G401.6 (cell line): ENCODE data around the gene WIF1.

ENCODE experiments used
- FAIRE-seq: peaks from 2 replicates; lab custom pipeline; 2012; peaks lifted over from hg19 to GRCh38; lab: Jason Lieb, UNC

The WIF1 gene

DNA sequence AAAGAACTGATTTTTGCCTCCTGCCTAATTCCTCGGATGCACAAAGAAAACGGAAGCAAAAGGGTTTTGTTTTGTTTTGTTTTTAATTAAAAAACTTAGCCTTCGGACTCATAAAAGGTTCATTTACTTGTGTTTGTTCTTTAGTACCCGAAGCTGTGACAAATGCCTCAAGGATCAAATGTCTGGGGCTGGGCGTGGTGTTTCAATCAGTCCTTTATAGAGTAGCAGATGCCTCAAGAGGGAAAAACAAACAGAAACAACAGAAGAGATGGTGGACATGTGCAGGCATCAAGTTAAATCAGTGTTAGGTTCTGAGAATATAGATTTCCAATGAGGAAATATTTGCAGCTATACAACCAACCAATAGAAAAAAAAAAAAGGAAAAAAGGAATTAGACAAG lies 1.6 kb upstream of the WIF1 start:
- FAIRE-seq, result no peak

DNA sequence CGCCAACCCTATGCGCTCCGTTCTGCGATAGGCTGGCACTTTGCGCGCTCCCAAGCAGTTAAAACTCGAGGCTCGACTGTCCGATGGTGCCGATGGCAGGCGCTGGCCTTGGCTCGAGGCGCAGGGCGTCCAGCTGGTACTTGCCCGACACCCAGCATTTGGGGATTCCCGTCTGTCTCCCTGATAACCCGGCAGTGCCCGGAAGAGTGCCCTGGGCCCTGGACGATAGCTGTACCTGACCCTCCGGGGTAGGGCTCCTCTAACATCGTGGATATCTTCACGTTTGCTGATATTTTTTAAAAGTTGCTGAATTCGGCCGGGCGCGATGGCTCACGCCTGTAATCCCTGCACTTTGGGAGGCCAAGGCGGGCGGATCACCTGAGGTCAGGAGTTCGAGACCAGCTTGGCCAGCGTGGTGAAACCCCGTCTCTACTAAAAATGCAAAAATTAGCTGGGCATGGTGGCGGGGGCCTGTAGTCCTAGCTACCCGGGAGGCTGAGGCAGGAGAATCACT lies 908 bp upstream of the WIF1 start:
- FAIRE-seq, result no peak

DNA sequence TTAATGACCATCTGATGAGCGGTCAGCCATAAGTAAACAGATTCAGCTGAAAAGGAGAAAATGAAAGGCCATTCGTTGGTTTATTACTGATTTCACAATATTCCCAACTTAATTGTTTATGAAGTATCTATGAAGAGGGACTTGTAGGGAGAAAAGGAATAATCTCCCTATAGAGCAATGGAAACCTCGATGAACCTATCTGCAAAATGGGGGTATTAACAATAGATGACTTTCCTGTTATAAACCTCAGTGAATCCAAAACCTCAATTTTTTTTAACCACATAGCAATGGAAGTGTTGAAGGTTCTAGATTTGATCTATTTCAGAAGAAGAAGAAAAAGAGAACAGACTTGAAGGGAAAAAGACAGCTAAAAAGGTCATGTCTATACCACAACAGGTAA lies 2.0 kb downstream of the WIF1 start:
- no peak for FAIRE-seq

DNA sequence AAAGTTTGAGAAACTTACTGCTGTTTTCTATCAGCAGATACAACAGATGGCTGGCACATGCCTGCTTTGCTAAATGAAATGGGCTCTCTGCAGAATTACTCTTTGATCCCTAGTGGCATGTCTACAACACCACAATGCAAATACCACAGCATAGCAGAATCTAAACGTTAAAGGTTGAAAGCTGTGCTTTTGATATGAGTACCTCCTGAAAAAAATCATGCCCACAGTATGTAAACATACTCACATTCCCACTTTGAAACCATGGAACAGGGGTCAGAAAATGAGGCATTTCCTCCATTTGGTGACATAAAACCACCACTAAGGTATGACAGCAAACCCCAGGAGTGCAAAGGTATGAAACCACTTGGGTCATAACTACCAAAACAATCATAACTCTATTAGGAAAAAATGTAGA lies 7.5 kb downstream of the WIF1 start:
- no peak for FAIRE-seq

DNA sequence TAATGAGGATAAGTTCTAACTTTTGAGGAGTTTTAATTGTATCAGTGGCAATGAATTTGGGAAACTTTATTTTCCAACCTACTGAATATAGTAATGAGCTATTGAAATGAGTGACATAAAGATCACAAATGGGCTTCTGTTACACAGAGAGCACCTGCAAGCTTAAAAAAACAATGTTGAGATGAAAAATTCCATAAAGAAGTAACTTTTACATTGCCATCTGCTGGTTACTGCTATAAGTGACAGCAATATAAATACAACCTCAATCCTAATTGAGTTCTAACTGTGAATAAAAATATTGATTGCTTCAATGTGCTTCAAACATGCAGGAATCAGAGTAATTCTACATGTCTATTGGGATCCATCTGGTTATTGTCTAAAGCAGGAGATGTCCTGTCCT lies 14.2 kb downstream of the WIF1 start:
- peak; percentile 61 for FAIRE-seq

DNA sequence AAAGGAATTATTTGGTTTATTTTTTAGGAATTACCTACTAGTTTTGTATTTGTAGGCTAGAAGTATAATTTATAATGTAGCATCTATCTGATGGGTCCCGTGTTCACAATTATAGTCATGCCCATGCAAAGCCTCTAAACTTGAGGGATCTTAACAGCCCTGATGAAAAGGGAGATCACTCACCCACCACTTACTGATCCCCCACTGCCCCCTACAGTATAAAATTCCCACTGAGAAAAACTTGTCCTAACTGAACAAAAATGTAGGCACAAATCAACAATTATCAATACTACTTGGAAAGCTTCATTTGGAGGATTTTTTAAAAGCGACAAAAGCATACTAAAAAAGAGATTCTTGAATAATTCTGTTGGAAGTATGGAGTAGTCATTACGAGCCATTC lies 21.0 kb downstream of the WIF1 start:
- peak; percentile 15 for FAIRE-seq

DNA sequence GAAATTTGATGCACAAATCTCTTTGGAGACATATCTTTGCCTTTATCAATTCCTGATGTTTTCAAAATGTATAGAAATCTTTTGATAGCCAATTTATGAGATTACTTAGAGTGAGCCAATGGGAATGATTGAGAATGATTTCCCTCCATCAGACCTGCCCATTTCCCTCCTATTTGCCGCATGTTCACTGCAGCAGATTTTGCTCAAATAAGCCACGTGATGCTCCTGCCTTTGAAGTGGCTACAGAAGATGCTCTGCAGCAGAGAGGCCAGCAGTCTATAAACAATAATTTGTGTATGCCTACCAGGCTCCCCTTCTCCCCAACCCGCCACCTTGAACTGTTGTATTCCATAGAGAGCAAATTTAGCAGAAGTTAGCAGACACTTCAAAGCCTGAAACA lies 21.9 kb downstream of the WIF1 start:
- no peak for FAIRE-seq

DNA sequence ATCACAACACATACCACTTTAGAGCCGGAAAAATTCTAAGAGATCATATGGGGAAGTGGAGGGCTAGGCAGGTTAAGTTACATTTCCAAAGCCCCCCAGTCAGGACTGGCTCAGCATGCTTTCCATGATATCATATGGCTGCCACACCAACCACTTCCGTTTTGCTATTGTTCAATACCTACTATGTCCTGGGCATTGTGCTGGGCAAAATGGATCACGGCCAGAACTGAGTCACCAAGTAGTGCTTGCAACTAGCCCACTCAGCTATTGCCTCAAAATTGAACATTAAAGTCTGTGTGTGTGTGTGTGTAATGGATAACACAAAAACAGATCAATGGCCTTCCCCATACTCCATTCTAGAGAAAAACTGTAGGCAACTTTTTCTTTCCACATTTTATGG lies 22.7 kb downstream of the WIF1 start:
- no peak for FAIRE-seq

DNA sequence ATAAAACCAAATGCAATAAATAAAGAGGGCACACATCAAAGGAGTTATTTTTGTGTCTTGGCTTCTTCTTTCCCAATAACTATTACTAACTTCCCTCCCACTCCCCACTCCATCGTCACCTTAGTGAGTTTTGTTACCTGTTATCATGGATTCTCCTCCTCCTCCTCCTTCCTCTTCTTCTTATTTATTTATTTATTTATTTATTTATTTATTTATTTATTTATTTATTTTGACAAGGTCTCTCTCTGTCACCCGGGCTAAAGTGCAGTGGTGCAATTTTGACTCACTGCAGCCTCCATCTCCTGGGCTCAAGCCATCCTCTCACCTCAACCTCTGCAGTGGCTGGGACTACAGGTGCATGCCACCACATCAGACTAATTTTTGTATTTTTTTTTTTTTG lies 26.4 kb downstream of the WIF1 start:
- FAIRE-seq, result no peak

DNA sequence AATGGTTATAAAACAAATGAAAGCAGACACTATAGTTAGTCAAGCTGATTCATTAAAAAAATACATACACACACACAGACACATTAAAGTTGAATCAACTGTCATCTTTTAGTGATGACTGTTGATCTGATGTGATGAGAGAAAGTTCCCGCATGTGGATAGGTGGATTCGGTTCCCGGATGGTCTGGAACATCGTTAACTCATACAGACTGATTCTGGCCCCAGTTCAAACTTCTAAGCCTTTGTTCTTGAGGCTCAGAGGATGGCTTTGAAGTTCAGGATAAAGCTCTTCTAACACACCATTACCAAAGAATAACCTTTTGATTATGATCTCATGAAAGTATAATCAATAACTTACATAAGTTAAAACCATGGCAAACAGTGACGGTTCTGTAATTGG lies 27.5 kb downstream of the WIF1 start:
- no peak for FAIRE-seq

DNA sequence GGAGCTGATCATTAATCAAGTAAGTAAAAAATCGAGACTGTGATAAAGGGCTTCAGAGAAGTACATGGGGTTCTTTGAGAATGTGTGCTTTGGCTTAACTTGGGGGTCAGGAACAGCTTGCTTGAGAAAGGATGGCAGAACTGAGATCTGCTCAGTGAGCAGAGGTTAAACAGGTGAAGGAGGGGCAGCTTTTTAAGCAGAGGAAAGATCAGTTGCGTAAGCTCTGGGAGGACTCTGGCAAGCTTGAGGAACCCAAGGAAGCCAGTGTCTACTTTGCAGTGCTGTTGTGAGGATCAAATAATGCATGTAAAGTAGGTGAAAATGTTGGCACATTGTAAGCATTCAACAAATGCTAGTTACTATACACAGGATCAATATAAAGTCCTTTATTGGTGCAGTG lies 30.6 kb downstream of the WIF1 start:
- FAIRE-seq, result no peak

DNA sequence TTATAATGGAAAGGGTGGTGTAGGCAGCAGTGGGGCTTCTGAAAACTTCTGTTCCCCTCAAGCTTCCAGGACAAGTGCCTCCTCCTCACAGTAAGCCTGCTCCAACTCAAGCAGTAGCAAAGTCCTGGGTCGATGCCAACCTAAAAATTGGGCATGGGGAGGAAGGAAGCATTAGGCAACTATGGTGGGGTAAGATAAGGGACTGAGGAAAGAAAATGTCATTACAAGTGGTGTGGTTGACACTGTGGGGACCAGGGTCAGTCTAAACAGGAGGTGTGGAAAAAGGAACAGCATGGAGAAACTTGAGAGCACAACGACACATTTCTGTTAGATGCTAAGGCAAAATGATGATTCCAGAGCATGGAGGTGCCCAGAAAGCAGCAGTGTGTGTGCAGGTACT lies 34.9 kb downstream of the WIF1 start:
- FAIRE-seq, result no peak

DNA sequence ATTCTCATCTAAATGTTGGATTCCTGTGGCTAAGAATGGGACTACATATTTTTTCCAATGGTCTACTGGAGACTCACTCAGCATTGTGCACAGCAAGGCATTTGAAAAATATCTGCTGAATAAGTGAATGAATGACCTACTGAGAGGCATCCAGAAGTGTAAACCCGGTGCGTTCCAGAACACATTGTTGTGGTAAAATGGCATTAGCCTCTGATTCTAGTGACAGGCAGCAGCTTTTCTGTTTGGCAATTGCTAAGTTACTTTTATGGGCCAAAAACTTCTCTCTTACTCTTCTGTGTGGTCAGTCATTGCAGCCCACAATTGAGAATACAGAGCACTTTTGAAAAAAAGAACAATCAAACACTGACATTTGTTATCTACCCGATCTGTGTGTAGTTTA lies 36.5 kb downstream of the WIF1 start:
- FAIRE-seq, result no peak

DNA sequence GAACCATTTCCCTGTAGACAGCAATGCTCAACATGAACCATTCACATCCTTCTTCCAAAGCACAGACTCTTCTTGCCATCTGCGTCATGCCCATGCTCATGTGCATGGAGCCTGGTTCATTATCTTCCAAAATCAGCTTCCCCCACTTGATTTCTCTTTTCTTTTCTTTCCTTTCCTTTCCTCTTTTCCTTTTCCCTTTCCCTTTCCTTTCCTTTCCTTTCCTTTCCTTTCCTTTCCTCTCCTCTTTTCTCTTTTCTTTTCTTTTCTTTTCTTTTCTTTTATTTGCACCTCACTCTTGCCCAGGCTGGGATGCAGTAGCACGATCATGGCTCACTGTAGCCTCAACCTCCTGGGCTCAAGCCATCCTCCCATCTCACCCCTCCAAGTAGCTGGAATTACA lies 37.5 kb downstream of the WIF1 start:
- FAIRE-seq, result no peak

DNA sequence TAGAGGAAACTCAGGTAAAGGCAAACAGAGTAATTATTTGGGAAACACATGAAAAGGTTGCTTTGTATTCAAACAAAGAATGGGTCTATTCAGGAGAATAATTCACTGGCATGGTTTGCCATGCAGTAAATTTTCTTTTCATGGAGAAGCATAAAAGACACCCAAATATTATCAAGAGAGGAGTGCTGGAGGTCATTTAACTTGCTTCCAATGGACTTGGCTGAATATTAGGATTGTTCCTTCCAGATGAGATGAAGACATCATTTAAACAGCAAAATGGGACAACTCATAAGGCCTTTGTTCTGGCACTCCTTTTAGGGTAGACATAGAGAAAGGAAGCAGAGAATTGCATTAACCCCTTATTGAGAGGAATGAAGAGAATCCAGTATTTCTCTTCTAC lies 38.7 kb downstream of the WIF1 start:
- FAIRE-seq, result no peak

DNA sequence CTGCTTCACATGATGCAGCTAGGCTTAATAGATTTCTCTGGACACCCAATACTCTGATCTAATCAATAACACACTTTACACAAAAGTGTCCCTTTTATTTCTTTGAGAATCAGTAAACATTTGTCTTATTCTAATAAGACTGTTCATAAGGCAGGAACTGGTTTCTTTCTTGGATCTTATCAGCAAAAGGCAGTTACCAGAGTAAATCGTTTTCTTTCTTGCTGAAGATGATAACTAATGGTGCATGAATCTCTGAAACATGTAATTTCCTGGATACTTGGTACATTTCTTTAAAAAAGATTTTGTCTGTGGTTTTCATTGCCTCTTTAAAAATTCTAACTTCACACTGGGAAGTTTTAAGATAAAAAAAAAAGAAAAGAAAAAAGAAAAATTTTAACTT lies 39.6 kb downstream of the WIF1 start:
- FAIRE-seq, result peak; percentile 50

DNA sequence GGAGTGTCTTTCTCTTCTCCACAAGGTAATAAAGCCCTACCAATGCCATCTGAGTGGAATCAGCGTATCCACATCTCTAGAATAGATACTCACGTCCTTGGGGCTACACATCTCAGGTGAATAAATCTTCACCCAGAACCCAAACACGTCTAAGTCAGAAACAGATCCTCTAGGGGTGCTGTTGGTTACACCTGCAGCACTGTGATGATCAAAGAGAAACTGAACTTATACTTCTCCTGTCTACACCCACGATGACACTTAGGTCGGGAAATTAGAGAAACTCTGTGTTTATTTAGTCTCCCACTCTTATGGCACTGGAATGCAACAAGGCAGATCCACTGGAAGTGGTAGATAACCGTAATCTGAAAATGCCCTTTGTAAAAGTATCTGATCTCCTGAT lies 46.2 kb downstream of the WIF1 start:
- no peak for FAIRE-seq

DNA sequence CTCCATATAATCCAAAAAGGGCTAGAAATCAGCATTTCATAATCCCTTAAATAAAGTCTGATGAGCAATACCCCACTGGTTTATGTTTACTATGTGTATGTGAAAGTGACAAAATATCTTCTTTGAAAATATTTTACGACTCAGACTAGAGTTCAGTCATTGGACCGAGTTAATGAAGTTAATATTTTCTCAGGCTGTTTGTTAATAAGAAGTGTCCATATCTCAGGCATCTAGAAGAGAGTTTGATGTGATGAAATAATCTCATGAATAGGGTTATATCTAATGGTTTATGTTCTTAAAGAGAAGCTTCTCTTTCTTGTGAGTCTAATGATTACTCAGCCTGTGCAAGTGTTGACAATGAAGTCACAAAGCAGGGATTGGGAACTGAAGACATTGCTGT lies 51.8 kb downstream of the WIF1 start:
- FAIRE-seq, result no peak

DNA sequence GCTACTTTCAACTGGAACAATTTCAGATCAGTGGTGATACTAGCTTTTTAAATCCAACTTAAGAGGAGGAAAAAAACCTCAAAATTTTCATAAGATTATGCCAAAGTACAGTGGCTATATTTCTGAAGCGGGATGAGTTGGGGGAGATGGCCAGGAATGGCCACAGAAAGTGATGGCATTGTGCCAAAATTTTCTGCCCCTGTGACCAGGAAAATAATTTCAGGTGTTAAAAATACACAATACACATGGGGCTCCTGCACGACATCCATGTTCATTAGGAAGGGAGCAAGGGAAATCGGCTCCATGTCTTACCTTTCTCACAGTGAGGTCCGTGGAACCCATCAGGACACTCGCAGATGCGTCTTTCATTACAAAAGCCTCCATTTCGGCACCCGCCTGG lies 53.7 kb downstream of the WIF1 start:
- FAIRE-seq, result no peak

DNA sequence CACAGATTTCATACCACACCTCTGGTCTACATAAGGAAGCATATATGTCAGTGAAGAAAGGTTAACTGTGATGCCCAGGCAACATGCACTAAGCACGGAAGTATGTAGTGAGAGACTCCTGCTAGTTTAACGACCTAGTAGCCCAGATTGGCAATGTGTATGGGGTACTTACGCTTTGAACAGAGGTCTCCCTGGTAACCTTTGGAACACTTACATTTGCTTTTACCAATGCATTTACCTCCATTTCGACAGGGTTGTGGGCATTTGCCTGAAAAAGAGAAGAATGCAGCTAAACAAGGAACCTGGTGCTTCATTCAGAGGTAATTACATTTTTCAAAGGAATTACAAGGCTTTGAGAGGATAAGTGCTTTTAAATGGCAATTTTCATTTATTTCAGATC lies 65.2 kb downstream of the WIF1 start:
- FAIRE-seq, result no peak

DNA sequence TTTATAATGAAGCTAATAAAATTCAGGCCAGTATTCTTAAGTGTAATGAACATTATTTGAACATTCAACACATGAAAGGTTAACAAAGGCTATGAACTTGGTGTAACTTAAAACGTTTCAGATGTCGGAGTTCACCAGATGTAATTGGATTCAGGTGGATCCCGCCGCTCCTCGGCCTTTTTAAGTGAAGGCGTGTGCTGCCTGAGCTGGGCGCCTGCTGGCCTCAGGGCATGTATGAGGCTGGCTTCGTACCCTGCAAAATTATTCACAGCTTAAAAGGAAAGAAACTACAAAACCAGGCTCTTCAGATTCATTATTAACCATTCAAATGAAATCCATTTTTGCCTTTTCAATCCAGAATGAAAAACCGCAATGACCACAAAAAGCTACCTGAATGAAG lies 69.9 kb downstream of the WIF1 start:
- FAIRE-seq, result no peak

DNA sequence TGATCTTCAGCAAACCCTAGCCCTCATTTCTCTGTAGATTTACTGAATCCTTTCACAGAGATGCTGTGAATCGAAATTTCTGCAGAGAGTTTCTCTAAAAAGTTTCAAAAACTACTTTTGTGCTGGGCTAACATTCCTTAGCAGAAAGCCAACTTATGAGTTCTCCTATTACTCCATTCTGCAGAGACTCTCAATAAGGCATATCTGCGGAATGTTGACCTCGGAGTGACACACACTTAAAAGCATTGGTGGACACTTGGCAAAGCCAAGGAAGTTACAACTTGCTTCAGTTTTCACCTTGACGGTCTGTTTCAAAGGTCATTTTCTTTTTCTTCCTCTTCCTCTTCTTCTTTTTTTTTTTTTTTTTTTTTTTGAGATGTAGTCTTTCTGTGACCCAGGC lies 75.8 kb downstream of the WIF1 start:
- no peak for FAIRE-seq

DNA sequence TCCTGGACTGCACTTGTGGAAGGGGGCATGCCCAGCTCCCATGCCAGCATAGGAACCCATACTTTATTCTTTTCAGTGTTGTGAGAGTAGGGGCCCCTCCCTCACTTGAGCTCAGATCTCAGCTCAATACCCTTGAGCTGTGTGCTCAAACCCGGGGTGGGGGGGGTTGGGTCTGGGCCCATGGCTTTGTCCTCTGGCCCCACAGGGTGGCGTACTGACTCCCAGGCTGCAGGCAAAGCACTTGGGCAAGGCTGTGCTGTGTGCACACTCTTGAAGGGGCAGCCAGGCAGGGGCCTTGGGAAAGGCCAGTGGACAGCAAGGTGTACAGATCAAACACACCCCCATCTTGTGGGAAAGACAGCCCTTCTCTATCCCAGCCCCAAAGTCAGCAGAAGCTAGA lies 81.8 kb downstream of the WIF1 start:
- FAIRE-seq, result no peak

DNA sequence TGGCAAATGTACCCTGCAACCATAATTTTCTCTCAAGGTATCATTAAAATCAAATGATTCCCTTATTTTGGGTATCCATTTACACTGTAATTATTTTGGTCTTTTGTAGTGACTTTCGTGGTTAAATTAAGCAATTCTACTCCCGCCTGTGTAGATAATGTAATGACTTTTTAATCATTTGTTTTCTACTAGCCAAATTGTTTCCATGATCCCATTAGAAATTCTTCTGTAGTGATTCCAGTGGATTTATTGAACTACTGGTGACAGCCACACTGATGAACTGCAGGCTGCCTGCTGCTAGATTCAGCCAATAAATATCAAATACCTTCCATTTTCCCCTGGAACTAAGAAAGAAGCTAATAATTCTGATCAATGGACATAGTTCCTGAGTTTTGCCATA lies 96.0 kb downstream of the WIF1 start:
- FAIRE-seq, result no peak

DNA sequence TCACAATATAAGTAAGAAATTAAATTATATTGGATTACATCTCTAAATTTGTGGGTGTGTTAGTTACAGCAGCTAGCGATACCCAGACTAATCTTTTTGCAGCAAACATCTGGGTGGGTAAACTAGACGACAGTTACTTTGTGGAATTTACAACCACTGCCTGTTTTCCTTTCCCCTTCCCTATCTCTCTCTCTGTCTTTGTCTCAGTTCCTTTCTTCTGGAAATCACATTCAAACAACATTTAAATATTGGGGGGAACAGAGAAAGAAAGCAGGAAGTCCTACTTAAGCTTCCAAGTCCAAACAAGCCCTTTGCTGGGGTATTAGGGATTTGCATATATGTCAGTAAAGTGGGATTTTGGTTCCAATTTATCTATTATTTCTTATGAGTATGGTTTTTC lies 97.6 kb downstream of the WIF1 start:
- no peak for FAIRE-seq

DNA sequence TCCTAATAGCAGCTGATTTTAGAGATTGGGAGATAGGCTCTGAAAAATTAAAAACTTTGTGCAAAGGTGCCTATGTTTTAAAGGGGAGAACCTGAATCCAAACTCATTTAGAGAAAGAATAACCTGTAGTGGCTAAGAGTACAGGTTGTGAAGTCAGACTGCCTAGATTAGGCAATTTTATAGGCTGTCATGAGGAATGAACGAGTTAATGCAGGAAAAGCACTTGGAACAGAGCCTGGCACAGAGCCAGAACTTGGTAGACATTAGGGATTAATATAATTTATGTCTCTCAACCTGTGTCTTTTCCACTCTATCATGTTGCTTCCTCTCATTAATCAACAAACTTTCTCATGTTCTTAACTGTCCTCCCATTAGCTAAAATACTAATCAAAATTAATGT lies 98.1 kb downstream of the WIF1 start:
- no peak for FAIRE-seq
